ENCODE data around the gene ZNF30. TPM values are rescaled to one million over a fixed set of nuclear protein-coding genes. Genes with fewer than 3 reads are reported as not detected.

The ZNF30 gene
- total and polyA plus RNA-seq, 2 of the 4 experiments (the other 2 are of a cell fraction) = 1.3 to 2.9 TPM

GRCh38 chr19:34983786-34984185 is 57.1 kb downstream of the ZNF30 start:
- H3K9me1 ChIP-seq (ENCODE audit: insufficient read depth, low read length) = no peaks in the 10 kb centered on the region
- no peak overlapping the region for H4K8ac ChIP-seq (ENCODE audit: low read depth in 2 of 2, low read length in 2 of 2)
- H2AFZ ChIP-seq (replicated peaks; ENCODE audit: low read length, poor library complexity) = no peak overlapping the region
- no peak overlapping the region for H2BK120ac ChIP-seq (ENCODE audit: low read depth, low read length)
- BruUV-seq (replicated peaks) = no TSS peak
- H3K4ac ChIP-seq (ENCODE audit: low read depth, low read length) = no peak overlapping the region
- no peak overlapping the region for H3K14ac ChIP-seq (replicated peaks; ENCODE audit: low read depth, low read length)
- no peak overlapping the region for H2AK5ac ChIP-seq (ENCODE audit: low read depth, low read length)
- H3K18ac ChIP-seq (ENCODE audit: low read depth, low read length) = no peak overlapping the region
- no peaks in the 10 kb centered on the region for H4K20me1 ChIP-seq (ENCODE audit: insufficient read depth, low read length)
- H3K27me3 ChIP-seq (ENCODE audit: control insufficient read depth, insufficient read depth, low read length) = peaks cover 7% of the 10 kb centered on the region
- TF ChIP-seq USF2 (IDR thresholded peaks at IDR 0.05; ENCODE audit: low read depth, low read length) (no peak), MAZ (IDR thresholded peaks at IDR 0.05; ENCODE audit: borderline replicate concordance, low read depth, low read length) (no peak), ELK1 (IDR thresholded peaks at IDR 0.05; ENCODE audit: borderline replicate concordance, low read depth, low read length) (no peak), FOS (IDR thresholded peaks at IDR 0.05; ENCODE audit: low read depth, low read length) (no peak), CTCF (conservative IDR thresholded peaks at IDR 0.05; ENCODE audit: low read depth, low read length) (no peak), CHD1 (IDR thresholded peaks at IDR 0.05; ENCODE audit: low read depth, low read length) (no peak), BHLHE40 (IDR thresholded peaks at IDR 0.05; ENCODE audit: low read depth, low read length) (no peak), CEBPB (IDR thresholded peaks at IDR 0.05; ENCODE audit: low read depth, low read length) (no peak), MXI1 (IDR thresholded peaks at IDR 0.05; ENCODE audit: borderline replicate concordance, low read depth, low read length) (no peak), RAD21 (IDR thresholded peaks at IDR 0.05; ENCODE audit: low read length) (no peak), MAFK (IDR thresholded peaks at IDR 0.05; ENCODE audit: low read depth, low read length) (no peak), RCOR1 (IDR thresholded peaks at IDR 0.05; ENCODE audit: insufficient replicate concordance, low read length) (no peak), RFX5 (IDR thresholded peaks at IDR 0.05; ENCODE audit: low read depth, low read length) (no peak), SMC3 (IDR thresholded peaks at IDR 0.05; ENCODE audit: low read depth, low read length) (no peak)
- H2BK5ac ChIP-seq (ENCODE audit: low read depth, low read length, poor library complexity, severe bottlenecking) = no peak overlapping the region
- DNase-seq = no peak
- H3K4me1 ChIP-seq (ENCODE audit: control insufficient read depth, insufficient read depth, low read length) = no peaks in the 10 kb centered on the region
- no peak overlapping the region for H3K4me3 ChIP-seq (ENCODE audit: insufficient read depth, low read depth, low read length)
- H2BK15ac ChIP-seq (ENCODE audit: low read depth, low read length) = no peak overlapping the region
- CTCF ChIA-PET = no interaction called here
- no peaks in the 10 kb centered on the region for H3K79me1 ChIP-seq (ENCODE audit: low read depth in 1 of 2, low read length in 2 of 2)
- H3K56ac ChIP-seq (ENCODE audit: extremely low read depth, insufficient read depth, low read length) = no peak overlapping the region
- intact Hi-C loops (cut with micrococcal nuclease) (no loop called here), in situ Hi-C loops (cut with MboI; ENCODE audit: low sequenced_read_pairs) (no loop called here), dilution Hi-C loops (cut with HindIII; ENCODE audit: low sequenced_read_pairs, unreplicated experiment) (no loop called here)
- no peak overlapping the region for H2AK9ac ChIP-seq (replicated peaks; ENCODE audit: low read depth, low read length, poor library complexity)
- ATAC-seq (ENCODE audit: low read depth) = no peak
- H2BK20ac ChIP-seq (ENCODE audit: low read depth, low read length) = no peak overlapping the region
- no peaks in the 10 kb centered on the region for H3K9me3 ChIP-seq (ENCODE audit: control insufficient read depth, insufficient read depth, low read length)
- no CpG with 5 or more reads among the region's 4 CpGs for WGBS, 2 experiments (ENCODE audit: extremely low coverage in 2 of 2, insufficient read length in 1 of 2)
- no peak overlapping the region for H3K4me2 ChIP-seq (ENCODE audit: low read depth, low read length)
- no peak overlapping the region for H3K23ac ChIP-seq (ENCODE audit: low read depth, low read length)
- H3K9ac ChIP-seq (ENCODE audit: low read depth, low read length) = no peak overlapping the region
- H3K27ac ChIP-seq (ENCODE audit: insufficient read depth, low read length) = no peak overlapping the region
- no peaks in the 10 kb centered on the region for H3K36me3 ChIP-seq (ENCODE audit: control insufficient read depth, insufficient read depth, low read length)
- no peak overlapping the region for H4K5ac ChIP-seq (ENCODE audit: low read depth, low read length)
- POLR2A ChIA-PET (ENCODE audit: unreplicated experiment) = no interaction called here
- H4K91ac ChIP-seq (ENCODE audit: insufficient read depth, low read depth, low read length) = no peak overlapping the region
